Femur (tissue), 1 donor: ENCODE results near the gene PPP2R3B.
"Not testable (repeated sequence)": the region's sequence is repeated elsewhere in the genome, so short reads cannot be mapped to it uniquely, and the experiment has no call there.

ENCODE experiments used
- DNase-seq: peaks from one replicate; pipeline ENCODE4 v3.0.0-alpha.2; 2017

PPP2R3B gene

GRCh38 chrX:334971-335757 lies 51.5 kb downstream of the PPP2R3B start:
- no peak for DNase-seq

GRCh38 chrX:334331-334891 lies 52.3 kb downstream of the PPP2R3B start:
- DNase-seq = no peak

GRCh38 chrX:333611-334311 lies 52.9 kb downstream of the PPP2R3B start:
- DNase-seq = no peak

- no peak for DNase-seq
Observed at GRCh38 chrX:332916-333610, 53.6 kb downstream of the PPP2R3B start.

- no peak for DNase-seq
Observed at GRCh38 chrX:332496-332860, 54.2 kb downstream of the PPP2R3B start.

GRCh38 chrX:331825-332495 lies 54.7 kb downstream of the PPP2R3B start:
- DNase-seq = no peak

GRCh38 chrX:331151-331824 lies 55.4 kb downstream of the PPP2R3B start:
- no peak for DNase-seq

GRCh38 chrX:330726-331150 lies 56.0 kb downstream of the PPP2R3B start:
- no peak for DNase-seq

GRCh38 chrX:330141-330725 lies 56.5 kb downstream of the PPP2R3B start:
- DNase-seq = not testable (repeated sequence)

- no peak for DNase-seq
Observed at GRCh38 chrX:329291-329910, 57.3 kb downstream of the PPP2R3B start.

GRCh38 chrX:327660-328126 lies 59.0 kb downstream of the PPP2R3B start:
- DNase-seq = no peak

GRCh38 chrX:324664-325063 lies 62.0 kb downstream of the PPP2R3B start:
- not testable (repeated sequence) for DNase-seq

- DNase-seq = no peak
Observed at GRCh38 chrX:323721-324628, 62.7 kb downstream of the PPP2R3B start.

- no peak for DNase-seq
Observed at GRCh38 chrX:320126-320783, 66.5 kb downstream of the PPP2R3B start.

GRCh38 chrX:319579-320125 lies 67.1 kb downstream of the PPP2R3B start:
- no peak for DNase-seq

- peak; percentile 100 for DNase-seq
Observed at GRCh38 chrX:318739-319578, 67.7 kb downstream of the PPP2R3B start, which contains the start of gene GTPBP6. TSS of gene GTPBP6 (minus strand) at chrX:318796. CDS start at chrX:318787, 9 bp downstream.

GRCh38 chrX:318068-318738 lies 68.5 kb downstream of the PPP2R3B start:
- DNase-seq = peak; percentile 98
